ENCODE results near the gene PARD6B. TPM values are rescaled to one million over a fixed set of nuclear protein-coding genes. Genes with fewer than 3 reads are reported as not detected.

The PARD6B gene
- total RNA-seq, 1 donor from 2014 or later: 45.7 TPM

- Histone ChIP-seq H3F3A (ENCODE audit: low read depth) (peaks cover 7% of the 10 kb centered on the region), H3K27ac (no peak overlapping the region), H4K20me1 (ENCODE audit: low read depth) (no peaks in the 10 kb centered on the region), H3K79me2 (ENCODE audit: low read depth) (peaks cover 3% of the 10 kb centered on the region), H2AFZ (replicated peaks) (no peak overlapping the region), H3K9me3 (ENCODE audit: low read depth) (no peaks in the 10 kb centered on the region), H3K27me3 (no peaks in the 10 kb centered on the region), H3K4me1 (peaks cover 3% of the 10 kb centered on the region), H3K4me2 (no peak overlapping the region), H3K36me3 (peaks cover 9% of the 10 kb centered on the region), H3K9ac (no peak overlapping the region), H3K4me3 (no peak overlapping the region)
- H3K9me3 Mint-ChIP-seq: no peaks in the 10 kb centered on the region
- H3K4me3 Mint-ChIP-seq: no peak overlapping the region
- TF ChIP-seq EZH2 (IDR thresholded peaks at IDR 0.05): no peak
- no peak for TF ChIP-seq EZH2phosphoT487 (IDR thresholded peaks at IDR 0.05)
- TF ChIP-seq CTCF (IDR thresholded peaks at IDR 0.05): no peak
- H3K27ac Mint-ChIP-seq: no peak overlapping the region
- no peaks in the 10 kb centered on the region for H3K27me3 Mint-ChIP-seq (ENCODE audit: insufficient read depth, low read depth)
- H3K4me1 Mint-ChIP-seq: peaks cover 4% of the 10 kb centered on the region
- no peak for DNase-seq (ENCODE audit: low spot score)
- H3K36me3 Mint-ChIP-seq: peaks cover 1% of the 10 kb centered on the region
These were observed 25.1 kb downstream of the PARD6B start for GRCh38 chr20:50756447-50756846.

GRCh38 chr20:50758469-50758868 lies 27.1 kb downstream of the PARD6B start:
- H3K4me3 ChIP-seq: no peak overlapping the region
- H3K4me2 ChIP-seq: no peak overlapping the region
- Mint-ChIP-seq H3K4me1 (peaks cover 15% of the 10 kb centered on the region), H3K27ac (no peak overlapping the region), H3K27me3 (ENCODE audit: insufficient read depth, low read depth) (no peaks in the 10 kb centered on the region), H3K9me3 (no peaks in the 10 kb centered on the region), H3K4me3 (no peak overlapping the region), H3K36me3 (no peaks in the 10 kb centered on the region)
- peaks cover 5% of the 10 kb centered on the region for H3K4me1 ChIP-seq
- H3K27me3 ChIP-seq: no peaks in the 10 kb centered on the region
- H3K27ac ChIP-seq: no peak overlapping the region
- H4K20me1 ChIP-seq (ENCODE audit: low read depth): no peaks in the 10 kb centered on the region
- no peak for DNase-seq (ENCODE audit: low spot score)
- H3K79me2 ChIP-seq (ENCODE audit: low read depth): no peaks in the 10 kb centered on the region
- no peaks in the 10 kb centered on the region for H3K9me3 ChIP-seq (ENCODE audit: low read depth)
- no peaks in the 10 kb centered on the region for H3K36me3 ChIP-seq
- peaks cover 7% of the 10 kb centered on the region for H3F3A ChIP-seq (ENCODE audit: low read depth)
- no peak overlapping the region for H3K9ac ChIP-seq
- H2AFZ ChIP-seq (replicated peaks): no peak overlapping the region
- TF ChIP-seq EZH2 (IDR thresholded peaks at IDR 0.05): no peak
- TF ChIP-seq EZH2phosphoT487 (IDR thresholded peaks at IDR 0.05): no peak
- TF ChIP-seq CTCF (IDR thresholded peaks at IDR 0.05): no peak

GRCh38 chr20:50758992-50759391 lies 27.6 kb downstream of the PARD6B start:
- Histone ChIP-seq H3K79me2 (ENCODE audit: low read depth) (no peaks in the 10 kb centered on the region), H3K27me3 (no peaks in the 10 kb centered on the region), H3F3A (ENCODE audit: low read depth) (peaks cover 3% of the 10 kb centered on the region), H3K4me1 (peaks cover 5% of the 10 kb centered on the region), H3K36me3 (no peaks in the 10 kb centered on the region), H2AFZ (replicated peaks) (no peak overlapping the region), H3K4me3 (no peak overlapping the region), H3K9ac (no peak overlapping the region), H3K9me3 (ENCODE audit: low read depth) (no peaks in the 10 kb centered on the region), H3K27ac (no peak overlapping the region), H3K4me2 (no peak overlapping the region), H4K20me1 (ENCODE audit: low read depth) (no peaks in the 10 kb centered on the region)
- Mint-ChIP-seq H3K27me3 (ENCODE audit: insufficient read depth, low read depth) (peaks cover 2% of the 10 kb centered on the region), H3K9me3 (no peaks in the 10 kb centered on the region), H3K4me1 (peaks cover 15% of the 10 kb centered on the region), H3K4me3 (no peak overlapping the region), H3K36me3 (no peaks in the 10 kb centered on the region), H3K27ac (no peak overlapping the region)
- DNase-seq (ENCODE audit: low spot score): no peak
- TF ChIP-seq CTCF (IDR thresholded peaks at IDR 0.05) (no peak), EZH2phosphoT487 (IDR thresholded peaks at IDR 0.05) (no peak), EZH2 (IDR thresholded peaks at IDR 0.05) (no peak)
